Mesothelial cell of epicardium (in vitro differentiated cells): ENCODE data around the gene GALNTL6. TPM values are rescaled to one million over a fixed set of nuclear protein-coding genes. Genes with fewer than 3 reads are reported as not detected.

Experiments
- DNase-seq, 2 experiments: peaks; one replicate each; pipeline ENCODE4 v3.0.0; 2021; ENCODE audit warnings: low spot score in 2 of 2; ENCODE audit not compliant: unreplicated experiment in 2 of 2
- H3K27ac Mint-ChIP-seq: 2 replicates; pipeline ENCODE4 v1.8.0; 2021; ENCODE audit warnings: mixed read lengths
- H3K27me3 Mint-ChIP-seq: 2 replicates; pipeline ENCODE4 v1.8.0; 2021; ENCODE audit warnings: low read depth, mixed read lengths
- H3K36me3 Mint-ChIP-seq: 2 replicates; pipeline ENCODE4 v1.8.0; 2021; ENCODE audit warnings: mixed read lengths
- H3K4me1 Mint-ChIP-seq: 2 replicates; pipeline ENCODE4 v1.8.0; 2021; ENCODE audit warnings: mixed read lengths
- H3K4me3 Mint-ChIP-seq: 2 replicates; pipeline ENCODE4 v1.8.0; 2021; ENCODE audit warnings: mild to moderate bottlenecking, moderate library complexity, mixed read lengths
- H3K9me3 Mint-ChIP-seq: 2 replicates; pipeline ENCODE4 v1.8.0; 2021; ENCODE audit warnings: mixed read lengths
- total RNA-seq: library from RNA; stranded (reverse); gene quantifications from 3 replicates; pipeline ENCODE4 v1.2.1, GENCODE V29; 2021
- TF ChIP-seq, protein P1 (sequence below): fragments of 200-600 bp; sonication (generic); IDR thresholded peaks from one replicate; pipeline ENCODE4 v1.5.0; 2021; ENCODE audit warnings: antibody characterized with exemption; ENCODE audit not compliant: unreplicated experiment

The GALNTL6 gene
- total RNA-seq, 1 donor from 2014 or later: 1.3 TPM

GRCh38 chr4:172751550-172751949 lies 938.3 kb downstream of the GALNTL6 start:
- H3K4me1 Mint-ChIP-seq: no peaks in the 10 kb centered on the region
- H3K27me3 Mint-ChIP-seq: no peaks in the 10 kb centered on the region
- DNase-seq: no peak
- H3K9me3 Mint-ChIP-seq: peaks cover 18% of the 10 kb centered on the region
- no peak overlapping the region for H3K27ac Mint-ChIP-seq
- TF ChIP-seq, protein P1, sequence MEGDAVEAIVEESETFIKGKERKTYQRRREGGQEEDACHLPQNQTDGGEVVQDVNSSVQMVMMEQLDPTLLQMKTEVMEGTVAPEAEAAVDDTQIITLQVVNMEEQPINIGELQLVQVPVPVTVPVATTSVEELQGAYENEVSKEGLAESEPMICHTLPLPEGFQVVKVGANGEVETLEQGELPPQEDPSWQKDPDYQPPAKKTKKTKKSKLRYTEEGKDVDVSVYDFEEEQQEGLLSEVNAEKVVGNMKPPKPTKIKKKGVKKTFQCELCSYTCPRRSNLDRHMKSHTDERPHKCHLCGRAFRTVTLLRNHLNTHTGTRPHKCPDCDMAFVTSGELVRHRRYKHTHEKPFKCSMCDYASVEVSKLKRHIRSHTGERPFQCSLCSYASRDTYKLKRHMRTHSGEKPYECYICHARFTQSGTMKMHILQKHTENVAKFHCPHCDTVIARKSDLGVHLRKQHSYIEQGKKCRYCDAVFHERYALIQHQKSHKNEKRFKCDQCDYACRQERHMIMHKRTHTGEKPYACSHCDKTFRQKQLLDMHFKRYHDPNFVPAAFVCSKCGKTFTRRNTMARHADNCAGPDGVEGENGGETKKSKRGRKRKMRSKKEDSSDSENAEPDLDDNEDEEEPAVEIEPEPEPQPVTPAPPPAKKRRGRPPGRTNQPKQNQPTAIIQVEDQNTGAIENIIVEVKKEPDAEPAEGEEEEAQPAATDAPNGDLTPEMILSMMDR: no peak
- H3K4me3 Mint-ChIP-seq: no peak overlapping the region
- peaks cover 2% of the 10 kb centered on the region for H3K36me3 Mint-ChIP-seq

- Mint-ChIP-seq H3K27ac (no peak overlapping the region), H3K4me3 (no peak overlapping the region), H3K4me1 (peaks cover 17% of the 10 kb centered on the region), H3K36me3 (peaks cover under 1% of the 10 kb centered on the region), H3K9me3 (peaks cover 18% of the 10 kb centered on the region), H3K27me3 (no peaks in the 10 kb centered on the region)
- TF ChIP-seq, protein P1: no peak
- no peak for DNase-seq
Observed at GRCh38 chr4:172758586-172759340, 945.6 kb downstream of the GALNTL6 start.

- Mint-ChIP-seq H3K36me3 (no peaks in the 10 kb centered on the region), H3K27ac (no peak overlapping the region), H3K27me3 (no peaks in the 10 kb centered on the region), H3K4me1 (peaks cover 17% of the 10 kb centered on the region), H3K4me3 (no peak overlapping the region), H3K9me3 (peaks cover 6% of the 10 kb centered on the region)
- no peak for DNase-seq
- TF ChIP-seq, protein P1: no peak
Observed at GRCh38 chr4:172760512-172760911, 947.3 kb downstream of the GALNTL6 start.

DNA sequence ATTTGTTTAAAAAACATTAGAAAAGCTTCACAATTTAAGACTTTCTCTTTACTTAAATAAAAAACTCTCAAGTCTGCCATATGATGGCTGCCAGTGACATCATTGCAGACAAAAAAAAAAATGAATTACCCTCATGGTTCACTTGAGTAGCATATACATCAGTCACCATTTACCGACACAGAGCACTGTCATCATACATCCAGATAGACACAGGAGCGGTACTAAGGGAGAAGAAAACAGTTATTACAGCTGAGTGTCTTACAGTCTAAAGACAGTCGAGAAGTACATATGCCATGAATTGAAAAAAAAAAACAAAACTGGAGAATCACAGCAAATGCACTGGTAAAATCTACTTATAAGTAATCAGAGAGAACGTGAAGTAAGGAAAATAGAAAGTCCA lies 949.7 kb downstream of the GALNTL6 start:
- Mint-ChIP-seq H3K4me3 (no peak overlapping the region), H3K27ac (peak overlapping the region; percentile 11), H3K4me1 (peaks cover 29% of the 10 kb centered on the region), H3K9me3 (peaks cover 6% of the 10 kb centered on the region), H3K27me3 (no peaks in the 10 kb centered on the region), H3K36me3 (no peaks in the 10 kb centered on the region)
- TF ChIP-seq, protein P1: no peak
- DNase-seq: no peak

DNA sequence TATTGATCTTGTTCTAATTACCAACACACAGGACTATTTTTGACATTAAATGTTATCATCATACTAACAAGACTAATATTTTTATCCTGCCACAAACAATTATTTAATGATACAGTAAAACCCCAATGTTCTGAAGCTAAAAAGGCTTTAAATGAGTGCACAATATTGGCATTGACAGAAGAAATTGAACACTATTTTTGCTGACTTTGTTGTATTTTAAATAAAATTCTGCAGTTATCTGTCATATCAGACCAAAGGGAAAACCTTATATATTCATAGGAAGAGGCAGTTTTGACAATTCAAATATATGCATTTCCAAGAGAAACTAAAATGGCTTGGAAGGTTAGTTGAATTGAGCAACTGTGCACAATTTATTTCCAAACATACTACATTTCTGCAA lies 957.6 kb downstream of the GALNTL6 start:
- Mint-ChIP-seq H3K36me3 (no peaks in the 10 kb centered on the region), H3K9me3 (peaks cover 10% of the 10 kb centered on the region), H3K27me3 (no peaks in the 10 kb centered on the region), H3K27ac (no peak overlapping the region), H3K4me3 (no peak overlapping the region), H3K4me1 (peaks cover 12% of the 10 kb centered on the region)
- no peak for DNase-seq
- TF ChIP-seq, protein P1: no peak
